Measurements from ENCODE around the gene PELI2.

PELI2 gene

DNA sequence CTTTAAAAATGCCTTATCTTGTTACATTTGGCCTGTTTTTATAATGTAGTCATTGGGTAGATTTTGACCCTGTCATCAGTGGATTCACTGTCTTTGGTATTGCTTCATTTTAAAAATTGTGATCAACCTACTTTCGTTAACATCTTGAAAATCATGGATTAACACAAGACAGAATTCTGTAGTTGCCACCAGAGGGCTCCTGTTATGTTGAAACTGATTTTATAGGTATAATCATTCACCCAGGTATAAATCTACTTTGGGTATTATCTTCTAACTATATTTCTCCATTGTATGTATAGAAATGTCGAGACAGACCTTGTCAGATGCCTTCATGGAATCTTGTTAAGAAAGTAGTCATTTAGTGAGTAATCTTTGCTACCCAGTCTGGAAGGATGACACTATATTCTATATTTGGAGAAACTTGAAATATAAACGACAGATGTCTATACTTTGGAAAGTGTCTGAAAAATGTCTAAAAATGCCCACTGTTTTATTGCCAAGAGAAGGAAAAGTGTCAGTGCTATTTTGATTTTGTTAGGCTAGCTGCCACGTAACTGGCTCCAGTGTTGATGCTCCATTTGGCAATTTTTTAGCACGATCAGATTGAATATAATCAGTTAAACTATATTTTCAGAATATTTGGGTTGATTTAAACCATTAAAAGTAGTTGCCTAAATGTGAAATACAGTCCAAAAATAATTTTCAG is 129.4 kb downstream of the PELI2 start:
- no peak for DNase-seq (ENCODE audit: low read depth)

DNA sequence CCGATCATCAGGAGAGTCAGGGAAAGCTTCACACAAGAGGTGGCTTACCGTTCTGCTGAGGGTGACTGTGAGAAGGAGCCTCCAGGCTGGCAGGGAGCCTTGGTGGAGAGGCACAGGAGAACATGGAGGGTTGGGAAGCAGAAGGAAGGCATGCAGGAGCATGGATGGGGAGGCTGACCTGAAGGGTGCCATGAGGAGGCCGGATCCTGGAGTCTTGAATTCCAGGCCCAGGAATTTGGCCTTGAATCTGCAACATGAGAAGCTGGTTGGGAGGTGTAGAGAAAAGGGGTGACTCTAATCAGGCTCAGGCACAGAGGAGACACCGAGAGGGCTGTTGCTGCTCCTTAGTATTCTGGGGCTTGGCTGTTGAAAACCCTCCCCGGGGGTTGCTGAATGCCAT is 130.2 kb downstream of the PELI2 start:
- no peak for DNase-seq (ENCODE audit: low read depth)

DNA sequence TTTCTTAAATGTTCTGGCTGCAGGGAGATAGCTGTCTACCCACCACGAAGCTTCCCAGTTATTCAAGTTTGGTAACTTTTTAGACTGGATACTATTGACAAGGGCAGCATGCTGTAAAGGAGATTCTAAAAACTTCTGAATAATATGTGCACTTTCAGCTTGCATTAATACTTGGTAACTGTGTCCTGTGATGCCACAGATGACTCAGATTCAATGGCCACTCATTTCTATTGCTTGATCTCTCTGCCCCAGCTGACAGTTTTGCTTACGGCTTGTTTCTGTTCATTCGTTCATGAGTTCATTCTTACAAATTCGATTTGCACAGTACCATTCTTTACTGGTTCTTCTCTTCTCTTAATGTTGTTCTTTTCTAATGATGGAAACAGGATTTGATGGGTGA is 142.8 kb downstream of the PELI2 start:
- no peak for DNase-seq (ENCODE audit: low read depth)

DNA sequence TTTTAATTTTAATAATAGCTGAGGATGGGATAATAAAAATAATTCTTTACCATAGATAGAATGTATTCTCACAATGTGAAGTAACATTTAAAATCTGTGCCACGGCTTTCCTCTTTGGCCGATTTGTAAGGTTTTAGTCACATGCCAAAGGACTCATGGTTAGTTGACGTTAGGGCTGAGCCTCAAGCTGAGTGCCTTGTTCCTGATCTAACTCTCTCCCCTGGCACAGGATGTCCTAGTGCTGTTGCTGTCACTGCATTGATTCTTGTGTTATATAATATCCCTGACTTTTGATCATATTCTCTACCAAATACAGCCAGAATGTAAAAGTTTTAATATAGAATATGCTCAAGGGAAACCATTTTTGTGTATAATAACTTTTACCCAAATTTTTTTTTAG is 144.3 kb downstream of the PELI2 start:
- no peak for DNase-seq (ENCODE audit: low read depth)

DNA sequence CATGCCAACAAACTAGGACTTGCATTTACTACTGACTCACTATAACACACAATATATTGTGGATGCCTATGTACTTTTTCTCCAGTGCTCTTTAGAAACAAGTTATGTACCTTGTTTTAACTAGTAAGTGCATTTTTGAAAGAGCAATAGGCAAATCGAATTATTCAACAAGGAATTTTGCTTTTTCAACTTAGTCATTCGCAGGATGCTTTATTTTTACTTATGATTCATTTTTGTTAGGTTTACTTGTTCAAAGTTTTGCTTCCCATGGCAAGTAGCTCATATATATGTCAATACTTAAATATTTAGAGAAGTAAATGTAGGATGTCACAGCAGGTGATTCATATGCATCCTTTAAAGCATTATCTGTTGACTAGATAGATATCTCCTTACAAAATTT is 149.8 kb downstream of the PELI2 start:
- no peak for DNase-seq (ENCODE audit: low read depth)

DNA sequence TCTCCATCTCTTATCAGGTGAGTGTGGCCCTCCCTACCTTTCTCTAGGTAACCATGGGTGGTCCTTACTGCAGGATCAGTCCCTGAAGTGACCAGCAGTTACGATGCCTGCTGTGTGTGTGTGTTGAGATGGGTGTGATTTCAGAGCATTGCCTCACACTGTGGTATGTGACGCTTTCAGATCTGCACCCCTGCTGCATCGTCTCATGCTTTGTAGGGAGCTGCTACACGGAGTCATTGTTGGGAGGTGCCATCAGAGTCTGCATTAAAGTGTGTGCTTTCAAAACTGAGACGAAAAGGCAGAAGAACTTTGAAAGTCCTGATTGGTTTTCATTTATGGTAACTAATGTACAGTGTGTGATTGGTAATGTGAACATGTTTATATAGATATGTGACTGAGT is 150.5 kb downstream of the PELI2 start:
- no peak for DNase-seq (ENCODE audit: low read depth)

DNA sequence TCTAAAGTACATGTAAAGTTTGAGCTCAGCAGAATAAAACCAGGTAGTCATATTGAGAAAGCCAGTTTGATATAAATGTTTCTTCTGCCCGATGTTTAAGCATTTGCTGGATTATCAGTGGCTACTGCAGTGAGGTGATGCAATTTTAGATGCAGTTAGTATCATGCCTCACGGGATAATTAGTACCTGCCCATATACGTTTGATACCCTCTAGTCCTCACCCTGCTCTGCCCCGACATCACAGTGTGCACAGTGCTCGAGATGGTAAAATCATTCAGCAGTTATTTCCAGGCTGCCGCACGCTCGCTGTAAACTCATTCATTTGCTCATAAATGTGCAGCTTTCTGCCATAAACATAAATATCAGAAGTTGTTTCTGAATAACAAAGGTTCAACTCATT is 152.7 kb downstream of the PELI2 start:
- DNase-seq (ENCODE audit: low read depth) = no peak

DNA sequence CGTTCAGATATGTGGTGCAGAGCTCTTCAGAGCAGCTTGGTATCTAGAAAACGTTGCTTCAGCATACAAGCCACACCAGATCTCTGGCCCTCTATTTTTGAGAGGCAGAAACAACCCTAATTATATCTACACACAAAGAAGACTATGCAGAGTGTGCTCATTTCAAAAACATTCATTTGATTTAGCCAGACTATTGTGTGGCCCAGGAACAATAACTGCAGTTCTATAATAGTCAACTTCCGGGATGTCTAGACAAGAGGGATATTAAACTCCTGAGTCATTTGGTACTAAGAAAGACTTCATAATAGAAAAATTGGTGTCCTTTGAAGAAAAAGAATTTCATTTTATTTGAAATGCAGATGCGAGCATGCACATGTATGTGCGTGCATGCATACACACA is 153.8 kb downstream of the PELI2 start:
- DNase-seq (ENCODE audit: low read depth) = no peak

DNA sequence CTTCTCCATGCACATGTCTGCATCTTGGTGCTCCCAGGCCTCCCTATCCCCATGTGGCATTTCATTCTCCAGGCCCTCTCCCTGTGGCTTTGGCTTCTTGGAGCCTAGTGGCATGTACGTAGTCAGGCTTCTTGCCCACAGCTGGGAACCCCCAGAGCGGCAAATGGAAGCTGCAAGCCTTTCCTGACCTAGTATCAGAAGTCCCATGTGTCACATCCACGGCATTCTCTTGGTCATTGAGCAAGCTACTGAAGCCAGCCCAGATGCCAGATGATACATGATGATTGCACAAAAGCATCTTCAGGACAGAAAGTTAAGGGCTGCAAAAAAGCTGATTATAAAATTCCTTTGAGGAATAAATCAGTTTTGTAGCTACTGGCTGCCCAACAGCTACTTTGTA is 154.9 kb downstream of the PELI2 start:
- DNase-seq (ENCODE audit: low read depth) = no peak

DNA sequence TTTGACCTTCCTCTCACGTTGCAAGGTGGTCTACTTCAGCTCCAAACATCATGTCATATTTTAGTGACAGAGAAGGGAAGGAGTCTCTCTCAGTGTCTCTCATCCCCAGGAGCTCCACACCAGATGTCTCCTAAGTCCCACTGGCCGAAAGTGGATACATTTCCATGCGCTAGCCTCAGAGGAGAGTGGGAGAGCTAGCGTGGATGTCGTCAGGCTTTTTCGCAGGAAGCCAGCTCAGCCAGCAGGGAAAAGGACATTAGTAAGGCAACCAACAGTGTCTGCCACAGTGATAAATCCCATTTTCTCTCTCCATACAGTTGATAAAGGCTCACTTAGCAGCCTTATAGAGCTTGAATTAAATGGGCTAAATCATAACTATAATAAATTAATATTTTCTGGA is 155.7 kb downstream of the PELI2 start:
- no peak for DNase-seq (ENCODE audit: low read depth)

DNA sequence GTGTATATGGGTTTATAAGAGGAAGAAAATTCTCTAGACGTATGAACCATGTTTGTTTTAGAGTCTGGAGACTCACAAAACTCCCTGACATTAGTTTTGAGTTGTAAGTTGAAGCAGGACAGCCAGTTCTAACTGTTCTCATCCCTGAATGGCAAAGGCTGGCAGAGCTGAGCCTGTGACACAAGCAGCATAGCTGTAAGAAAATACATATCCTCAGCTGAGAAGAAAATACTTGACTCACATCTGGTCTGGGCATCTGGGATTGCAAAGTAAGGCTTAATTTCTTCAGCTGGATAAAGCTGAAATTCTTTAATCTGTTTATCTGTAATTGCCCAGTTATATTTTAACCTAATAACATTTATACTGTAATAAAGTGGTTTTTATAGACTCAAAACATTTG is 156.3 kb downstream of the PELI2 start:
- DNase-seq (ENCODE audit: low read depth) = no peak

DNA sequence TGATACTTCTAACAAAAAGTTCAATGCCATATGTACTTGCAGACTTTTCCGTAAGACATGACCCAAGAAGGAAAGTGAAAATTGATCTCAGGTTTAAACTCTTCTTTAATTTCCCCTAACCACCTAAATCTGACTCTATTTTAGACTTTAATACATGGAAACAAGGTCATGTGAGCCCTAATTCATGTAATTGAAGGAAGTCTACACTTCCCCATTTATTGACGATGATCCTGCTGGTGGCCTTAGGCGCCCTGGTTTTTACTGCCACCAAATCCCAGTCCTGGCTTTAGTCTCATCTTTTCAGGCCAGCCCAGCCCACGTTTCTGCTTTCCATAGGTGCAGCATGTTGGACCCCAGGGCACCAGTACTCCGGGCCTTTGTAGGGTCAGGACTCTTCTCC is 157.9 kb downstream of the PELI2 start:
- no peak for DNase-seq (ENCODE audit: low read depth)

DNA sequence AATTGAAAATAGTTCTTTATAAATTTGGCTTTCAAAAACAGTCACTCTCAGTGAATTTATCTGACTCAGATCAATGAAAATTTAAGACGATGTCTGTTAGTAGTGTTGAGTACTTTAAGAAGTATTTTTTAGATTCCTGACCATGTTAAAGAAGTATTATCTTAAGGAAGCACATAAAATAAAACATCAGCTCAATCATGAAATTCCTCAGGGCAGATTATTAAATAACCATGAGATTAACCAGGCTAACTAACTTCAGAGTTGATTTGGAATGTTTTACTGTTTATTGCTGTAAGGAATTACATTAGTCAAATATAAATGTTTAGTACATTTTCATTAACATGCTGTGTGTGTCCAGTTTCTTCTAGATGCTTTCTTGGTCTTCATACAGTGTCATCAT is 160.2 kb downstream of the PELI2 start:
- DNase-seq (ENCODE audit: low read depth) = no peak

DNA sequence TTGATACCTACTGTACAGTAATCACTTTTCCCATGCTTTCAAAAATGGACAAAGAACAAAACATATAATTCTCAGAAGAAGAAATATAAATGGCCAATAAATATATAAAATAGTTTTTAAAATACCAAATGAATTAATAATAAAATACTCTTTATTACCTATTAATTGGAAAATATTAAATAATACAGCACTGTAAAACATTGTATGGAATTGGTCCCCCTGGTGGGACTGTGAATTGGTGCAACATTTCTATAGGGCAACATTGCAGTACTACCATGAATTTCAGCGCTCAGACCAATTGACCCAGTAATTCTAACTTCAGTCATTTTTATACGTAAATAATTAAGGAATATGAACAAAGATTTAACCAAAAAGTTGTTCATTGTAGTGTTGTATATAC is 162.6 kb downstream of the PELI2 start:
- DNase-seq (ENCODE audit: low read depth) = no peak

DNA sequence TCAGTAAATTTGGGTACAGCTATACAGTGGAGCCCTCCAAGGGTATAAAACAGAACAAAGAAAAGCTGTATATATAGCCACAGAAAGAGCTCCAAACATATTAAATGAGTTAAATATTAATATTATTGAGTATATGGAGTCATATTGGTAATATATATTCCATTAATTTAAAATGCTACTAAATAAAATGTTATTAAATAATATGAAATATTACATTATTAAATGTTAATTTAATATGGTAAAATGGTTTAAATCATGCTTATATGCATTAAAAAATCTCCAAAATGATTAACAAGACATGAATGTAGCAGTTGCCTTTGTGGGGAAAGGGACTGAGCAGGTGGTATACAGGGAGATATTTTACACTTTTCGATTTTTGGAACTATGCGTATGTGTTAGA is 164.0 kb downstream of the PELI2 start:
- no peak for DNase-seq (ENCODE audit: low read depth)

DNA sequence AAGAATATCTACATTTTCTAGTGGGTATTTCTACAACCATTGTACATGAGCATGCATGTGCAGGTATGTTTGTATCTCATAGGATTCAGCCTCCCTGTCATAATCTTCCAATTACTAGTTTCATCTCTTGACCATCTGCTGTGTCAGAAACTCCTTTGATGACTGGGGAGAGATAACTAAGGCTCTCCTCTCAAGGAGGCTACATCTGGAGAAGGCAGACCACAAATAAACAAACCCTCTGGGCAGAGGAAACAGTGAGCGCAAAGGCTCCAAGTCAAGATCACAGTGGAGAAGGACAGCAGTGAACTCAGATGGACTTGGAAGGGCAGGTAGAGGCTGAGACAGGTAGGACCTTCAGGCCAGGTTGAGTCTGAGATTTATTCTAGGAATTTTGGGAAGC is 166.4 kb downstream of the PELI2 start:
- DNase-seq (ENCODE audit: low read depth) = no peak

DNA sequence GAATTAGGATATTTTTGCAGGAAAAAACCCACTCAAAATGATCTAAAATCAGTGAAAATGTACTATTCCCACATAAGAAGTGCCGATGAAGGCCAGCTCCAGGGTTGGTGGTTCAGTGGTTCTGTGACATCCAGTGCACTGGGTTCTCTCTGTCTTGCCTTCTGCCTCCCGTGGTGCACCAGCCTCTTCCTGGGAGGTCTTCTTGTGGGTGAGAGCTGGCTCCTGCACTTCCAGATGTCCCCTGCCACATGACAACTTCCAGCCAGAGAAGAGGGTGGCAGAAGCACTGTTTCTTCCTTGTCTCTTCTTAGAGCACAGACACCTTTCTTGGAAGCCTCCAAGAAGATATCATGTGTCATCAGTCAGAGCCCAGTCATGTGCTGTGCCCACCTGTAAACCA is 170.9 kb downstream of the PELI2 start:
- no peak for DNase-seq (ENCODE audit: low read depth)

DNA sequence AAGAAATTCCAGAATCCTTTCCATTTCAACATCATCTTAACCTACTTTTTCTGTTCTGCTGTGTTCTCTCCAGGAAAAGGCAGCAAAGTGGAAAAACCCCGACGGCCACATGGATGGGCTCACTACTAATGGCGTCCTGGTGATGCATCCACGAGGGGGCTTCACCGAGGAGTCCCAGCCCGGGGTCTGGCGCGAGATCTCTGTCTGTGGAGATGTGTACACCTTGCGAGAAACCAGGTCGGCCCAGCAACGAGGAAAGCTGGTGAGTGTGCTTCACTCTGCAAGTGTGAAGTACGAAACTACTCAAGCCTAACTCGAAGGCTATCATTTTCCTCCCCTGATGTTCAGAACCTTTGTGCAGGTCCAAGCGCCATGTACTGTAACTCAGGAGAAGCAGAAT is 172.0 kb downstream of the PELI2 start:
- DNase-seq (ENCODE audit: low read depth) = no peak

DNA sequence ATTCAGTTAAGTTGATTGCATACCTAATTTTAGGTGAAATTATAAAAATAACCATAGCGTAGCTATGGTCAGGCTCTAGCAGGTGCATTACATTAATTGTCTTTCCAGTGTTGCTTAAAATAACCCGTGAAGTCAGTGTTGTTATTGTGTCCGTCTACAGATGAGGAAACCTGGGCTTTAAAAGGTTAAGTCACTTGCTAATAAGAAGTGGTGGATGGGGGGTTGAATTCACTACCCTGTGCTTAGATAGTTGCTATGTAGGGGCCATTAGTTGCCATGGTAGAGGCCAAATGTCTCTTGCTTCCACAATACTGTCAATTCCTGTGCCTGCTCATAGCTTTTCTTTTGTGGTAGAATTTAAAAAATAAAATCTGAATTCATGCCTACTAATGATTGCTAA is 174.8 kb downstream of the PELI2 start:
- DNase-seq (ENCODE audit: low read depth) = no peak

DNA sequence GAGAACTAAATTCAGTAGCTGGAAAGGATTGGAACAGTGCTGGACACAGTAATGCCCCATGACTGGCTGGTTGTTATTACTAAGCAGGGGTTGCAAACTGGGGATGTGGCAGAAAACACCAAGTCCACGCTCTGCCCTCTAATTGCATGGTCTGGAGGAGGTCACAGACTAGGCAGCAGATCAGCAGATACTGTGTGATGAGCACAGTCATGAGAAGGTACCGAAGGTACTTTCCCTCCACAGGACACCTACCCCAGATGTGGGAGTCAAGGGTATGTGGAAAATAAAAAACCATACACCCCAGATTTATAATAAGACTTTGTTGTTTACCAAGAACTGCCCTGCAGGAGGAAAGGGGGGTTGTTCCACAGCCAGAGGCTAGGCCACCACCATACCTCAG is 175.3 kb downstream of the PELI2 start:
- DNase-seq (ENCODE audit: low read depth) = no peak

DNA sequence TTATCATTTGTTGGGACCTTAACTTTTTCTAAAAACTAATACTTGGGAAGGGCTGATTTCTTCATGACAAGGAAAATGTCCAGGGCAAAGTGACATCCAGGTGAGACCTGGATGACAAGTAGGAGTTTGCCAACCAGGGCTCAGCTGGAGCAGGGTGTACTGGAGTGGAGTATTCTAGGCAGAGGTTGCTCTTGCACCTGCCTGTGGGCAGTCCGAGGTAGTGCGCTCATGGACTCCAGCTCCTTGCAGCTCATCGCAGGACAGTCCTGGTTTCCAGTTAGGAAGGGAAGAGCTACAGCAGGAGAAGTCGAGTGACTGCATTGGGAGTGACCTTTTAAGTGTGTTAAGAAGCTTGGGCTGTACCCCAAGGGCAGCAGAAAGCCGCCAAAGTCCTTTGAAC is 175.9 kb downstream of the PELI2 start:
- DNase-seq (ENCODE audit: low read depth) = no peak

DNA sequence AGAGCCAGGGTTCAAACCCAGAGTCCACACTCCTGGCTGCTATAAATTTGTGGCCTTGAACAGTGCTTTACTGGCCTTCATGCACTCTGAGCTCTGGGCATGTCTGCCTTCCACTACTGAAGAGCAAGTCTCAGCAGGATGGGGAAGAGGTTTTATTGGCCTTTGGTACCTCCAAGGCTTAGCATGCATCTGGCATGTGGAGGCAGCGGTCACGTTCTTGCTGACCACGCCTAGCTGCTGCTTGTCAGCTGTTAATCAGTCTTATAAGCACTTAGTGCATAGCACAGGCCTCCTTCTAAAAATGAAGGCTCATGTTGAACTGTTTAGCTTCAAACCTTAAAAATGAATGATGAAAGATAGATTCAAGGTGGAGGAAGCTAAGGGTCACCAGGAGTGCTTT is 177.5 kb downstream of the PELI2 start:
- DNase-seq (ENCODE audit: low read depth) = no peak

DNA sequence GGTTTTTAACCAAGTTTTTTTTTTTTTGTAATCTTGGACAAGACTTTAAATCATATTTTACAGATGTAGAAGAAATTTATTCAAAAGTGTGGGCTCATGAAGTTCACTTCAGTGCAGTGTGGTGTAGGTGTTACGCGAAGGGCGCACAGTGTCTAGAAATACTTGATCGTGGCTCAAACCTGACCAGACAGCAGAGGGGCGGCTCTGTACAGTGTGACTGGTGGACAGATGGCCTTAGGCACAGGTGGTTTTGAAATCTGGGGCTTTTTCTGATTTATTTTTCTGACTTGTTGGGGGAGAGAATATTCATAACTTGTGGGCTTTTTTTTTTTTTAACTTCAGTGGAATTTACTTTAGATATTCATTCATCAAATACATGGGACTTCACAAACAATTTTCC is 179.2 kb downstream of the PELI2 start:
- no peak for DNase-seq (ENCODE audit: low read depth)

DNA sequence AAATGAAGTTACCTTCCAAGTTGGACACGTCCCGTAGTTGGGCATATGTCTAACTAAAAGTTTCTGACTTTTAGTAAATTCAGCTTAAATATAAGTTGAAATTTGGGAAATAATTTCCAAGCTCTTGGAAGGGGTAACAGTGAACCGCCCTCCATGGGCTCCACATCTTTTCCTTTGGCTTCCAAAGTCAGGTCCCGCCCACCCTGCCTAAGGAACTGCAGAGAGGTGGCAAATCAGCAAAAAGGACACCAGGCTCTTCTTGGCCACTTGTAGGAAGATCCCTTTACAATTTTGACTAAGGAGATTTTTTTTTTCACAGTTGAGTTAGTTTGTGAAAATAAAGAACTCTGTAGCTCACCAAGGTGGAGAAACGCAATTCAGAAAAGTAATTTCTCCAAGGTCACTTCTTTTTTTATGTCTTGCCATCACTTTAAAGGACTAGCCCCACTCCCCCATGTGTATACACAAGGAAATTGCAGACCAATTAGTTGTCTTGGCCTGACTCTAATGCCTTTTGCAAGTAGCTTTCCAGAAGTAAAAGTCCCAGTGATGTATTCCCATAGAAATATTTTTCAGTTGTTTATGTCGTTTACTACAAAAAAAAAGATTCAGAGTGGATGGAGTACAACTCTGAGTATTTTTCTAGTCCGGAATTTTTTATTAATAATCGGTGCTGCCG is 181.2 kb downstream of the PELI2 start:
- DNase-seq (ENCODE audit: low read depth) = no peak

Measured in activated gamma-delta T cell treated with anti-CD3 and anti-CD28 coated beads, Interleukin-2, amount 50 U/mL, for 16 hours (primary cell).